A549 (cell line): ENCODE measurements around the gene AP4S1. TPM values are rescaled to one million over a fixed set of nuclear protein-coding genes. Genes with fewer than 3 reads are reported as not detected.

Source experiments
- ATAC-seq, 2 experiments: fragments of 200-7000 bp in 1 of 2; fragments of >200 bp in 1 of 2; cut with Nextera tagmentation in 1 of 2; cut with Tn5 transposase in 1 of 2; 3 replicates each; pipeline versions ENCODE4 v1.8.0 to v1.9.1; 2018 to 2020; ENCODE audit warnings: mild to moderate bottlenecking in 1 of 2, moderate library complexity in 1 of 2
- CTCF ChIA-PET: fragments of 300-600 bp; sonication (Branson Sonifier 250); formaldehyde crosslinking; extraction: SDS; loops from one replicate; lab custom pipeline; 2021; ENCODE audit warnings: antibody characterized with exemption, inconsistent platforms; lab: Yijun Ruan, JAX
- POLR2A ChIA-PET: fragments of 350-600 bp; formaldehyde crosslinking; extraction: SDS; loops from one replicate; lab custom pipeline; 2021; ENCODE audit warnings: antibody characterized with exemption, inconsistent platforms; lab: Yijun Ruan, JAX
- DNase-seq, 2 experiments: peaks; one replicate each; pipeline versions ENCODE4 v3.0.0 to v3.0.0-alpha.2; 2011 to 2016; ENCODE audit warnings: low read depth in 1 of 2, low spot score in 1 of 2
- FAIRE-seq: peaks from 2 replicates; lab custom pipeline; 2011; peaks lifted over from hg19 to GRCh38; lab: Jason Lieb, UNC
- H3K27ac ChIP-seq, 2 experiments: fragments of >200 bp; sonication (Bioruptor Twin); formaldehyde crosslinking; 3 replicates each; pipeline ENCODE4 v1.5.1; 2016 to 2017
- H3K4me1 ChIP-seq: fragments of >200 bp; sonication (Bioruptor Twin); formaldehyde crosslinking; 3 replicates; pipeline ENCODE4 v1.6.1; 2016
- H3K4me2 ChIP-seq: fragments of >200 bp; sonication (Bioruptor Twin); formaldehyde crosslinking; 3 replicates; pipeline ENCODE4 v1.6.1; 2016
- H3K4me3 ChIP-seq: fragments of >200 bp; sonication (Bioruptor Twin); formaldehyde crosslinking; 3 replicates; pipeline ENCODE4 v1.5.1; 2016
- H3K9me3 ChIP-seq: fragments of >200 bp; sonication (Bioruptor Twin); formaldehyde crosslinking; 3 replicates; pipeline ENCODE4 v1.6.1; 2016
- CEBPB ChIP-seq, 2 experiments: fragments of >200 bp in 1 of 2; sonication (Bioruptor Twin) in 1 of 2; formaldehyde crosslinking in 1 of 2; IDR thresholded peaks; 2 replicates each; pipeline ENCODE4 v1.6.1; 2012 to 2016
- FOSB ChIP-seq: fragments of 250-450 bp; sonication (Bioruptor Pico); IDR thresholded peaks from 2 replicates; pipeline ENCODE4 v1.5.0; 2020; ENCODE audit warnings: mild to moderate bottlenecking, moderate library complexity
- FOSL2 ChIP-seq, 2 experiments: fragments of 450-650 bp in 1 of 2; fragments of >200 bp in 1 of 2; sonication (Bioruptor Twin) in 1 of 2; formaldehyde crosslinking; IDR thresholded peaks; 2 replicates each; pipeline versions ENCODE4 v1.5.0 to v1.6.1; 2016 to 2020; ENCODE audit warnings: mild to moderate bottlenecking in 1 of 2, moderate library complexity in 1 of 2
- GATA3 ChIP-seq: IDR thresholded peaks from 2 replicates; pipeline ENCODE4 v1.6.1; 2012; ENCODE audit warnings: borderline replicate concordance
- HEYL ChIP-seq: fragments of 250-450 bp; sonication (Bioruptor Pico); IDR thresholded peaks from 2 replicates; pipeline ENCODE4 v1.8.0; 2021; ENCODE audit warnings: mild to moderate bottlenecking, moderate library complexity
- HOXB13 ChIP-seq: fragments of 250-450 bp; sonication (Bioruptor Pico); IDR thresholded peaks from 2 replicates; pipeline ENCODE4 v1.5.0; 2020; ENCODE audit warnings: low read depth, mild to moderate bottlenecking, moderate library complexity
- JUN ChIP-seq, 2 experiments: fragments of >200 bp; sonication (Bioruptor Twin); formaldehyde crosslinking; IDR thresholded peaks; 2 replicates in 1 of 2; 3 replicates in 1 of 2; pipeline ENCODE4 v1.6.1; 2016 to 2017
- PHF8 ChIP-seq: fragments of 200-600 bp; sonication (generic); IDR thresholded peaks from 2 replicates; pipeline ENCODE4 v1.6.1; 2016; ENCODE audit warnings: low read depth, mild to moderate bottlenecking, antibody characterized with exemption, moderate library complexity, borderline replicate concordance
- POLR2A ChIP-seq: IDR thresholded peaks from 2 replicates; pipeline ENCODE4 v1.6.1; 2012; ENCODE audit warnings: mild to moderate bottlenecking, low read length
- RARB ChIP-seq: fragments of 250-450 bp; sonication (Bioruptor Pico); IDR thresholded peaks from 2 replicates; pipeline ENCODE4 v1.8.0; 2021; ENCODE audit warnings: mild to moderate bottlenecking, moderate library complexity
- RNF2 ChIP-seq: fragments of 200-600 bp; sonication (generic); IDR thresholded peaks from 2 replicates; pipeline ENCODE4 v1.6.1; 2016; ENCODE audit warnings: low read depth, mild to moderate bottlenecking, antibody characterized with exemption, moderate library complexity, borderline replicate concordance
- ZFP36 ChIP-seq: fragments of 450-650 bp; IDR thresholded peaks from 2 replicates; pipeline ENCODE4 v1.6.1; 2014; ENCODE audit warnings: borderline replicate concordance; ENCODE audit not compliant: partially characterized antibody
- ZNF302 ChIP-seq: fragments of 250-450 bp; sonication (Bioruptor Pico); IDR thresholded peaks from 2 replicates; pipeline ENCODE4 v1.9.0; 2021; ENCODE audit warnings: inconsistent platforms, mild to moderate bottlenecking, moderate library complexity
- WGBS: methylation state at CpG from one replicate; pipeline ENCODE4 v1.1.6; 2017; ENCODE audit errors: missing lambda C conversion rate; 5-methylcytosine and 5-hydroxymethylcytosine counted together
- polyA plus RNA-seq, 4 experiments: library from polyadenylated mRNA; depleted of rRNA in 3 of 4; stranded (reverse); fragments of >200 nt; fragmentation: RNase III in 1 of 4; extraction: RNeasy Plus Mini Kit Qiagen cat#74134 plus additional on column Dnase treatment in 1 of 4; gene quantifications; 2 replicates in 3 of 4; 3 replicates in 1 of 4; pipeline ENCODE4 v1.2.3, GENCODE V29; 2011 to 2017
- TF ChIP-seq, protein P1 (sequence below): IDR thresholded peaks from 2 replicates; pipeline ENCODE4 v1.6.1; 2012
- TF ChIP-seq, protein P2 (sequence below): fragments of 450-650 bp; IDR thresholded peaks from 2 replicates; pipeline ENCODE4 v1.6.1; 2014; ENCODE audit warnings: antibody characterized with exemption
- TF ChIP-seq, protein P3 (sequence below): IDR thresholded peaks from 2 replicates; pipeline ENCODE4 v1.6.1; 2012
- TF ChIP-seq, protein P4 (sequence below): fragments of >200 bp; sonication (Bioruptor Twin); formaldehyde crosslinking; IDR thresholded peaks from 3 replicates; pipeline ENCODE4 v1.6.1; 2016

Gene AP4S1
- polyA plus RNA-seq, 2 of the 4 experiments (the other 2 are of a cell fraction) = 12.4 to 13.4 TPM

GRCh38 chr14:31024577-31025366 is 677 bp upstream of the AP4S1 start:
- TF ChIP-seq ZNF302 (CRISPR knock-in tag) (no peak), FOSL2 (IDR thresholded peaks at IDR 0.05) (no peak), FOSL2 (CRISPR knock-in tag; IDR thresholded peaks at IDR 0.05) (peak; percentile 68)
- TF ChIP-seq, protein P1, sequence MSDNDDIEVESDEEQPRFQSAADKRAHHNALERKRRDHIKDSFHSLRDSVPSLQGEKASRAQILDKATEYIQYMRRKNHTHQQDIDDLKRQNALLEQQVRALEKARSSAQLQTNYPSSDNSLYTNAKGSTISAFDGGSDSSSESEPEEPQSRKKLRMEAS = no peak
- TF ChIP-seq, protein P2, sequence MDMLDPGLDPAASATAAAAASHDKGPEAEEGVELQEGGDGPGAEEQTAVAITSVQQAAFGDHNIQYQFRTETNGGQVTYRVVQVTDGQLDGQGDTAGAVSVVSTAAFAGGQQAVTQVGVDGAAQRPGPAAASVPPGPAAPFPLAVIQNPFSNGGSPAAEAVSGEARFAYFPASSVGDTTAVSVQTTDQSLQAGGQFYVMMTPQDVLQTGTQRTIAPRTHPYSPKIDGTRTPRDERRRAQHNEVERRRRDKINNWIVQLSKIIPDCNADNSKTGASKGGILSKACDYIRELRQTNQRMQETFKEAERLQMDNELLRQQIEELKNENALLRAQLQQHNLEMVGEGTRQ = no peak
- TF ChIP-seq, all 56 proteins: peak for 1
- no peak for FAIRE-seq
- CTCF ChIA-PET = interaction anchor here (1.0 to 1.6 kb wide), 2 partner anchors 32 to 58 kb away, joined by 3 to 4 read pairs; no protein-coding TSS in a partner anchor
- no peak for ATAC-seq
- Histone ChIP-seq H3K27ac (peak overlapping the region; percentile 99), H3K4me2 (peak overlapping the region; percentile 85), H3K9me3 (no peaks in the 10 kb centered on the region), H3K4me3 (peak overlapping the region; percentile 99), H3K4me1 (peaks cover 40% of the 10 kb centered on the region)
- DNase-seq = no peak
- POLR2A ChIA-PET = interaction anchor here (1.9 kb wide), 1 partner anchor 395 kb away, joined by 10 read pairs; the partner anchor contains the start of gene HEATR5A
- 7% methylated on average over 11 of the region's 11 CpGs for WGBS

DNA sequence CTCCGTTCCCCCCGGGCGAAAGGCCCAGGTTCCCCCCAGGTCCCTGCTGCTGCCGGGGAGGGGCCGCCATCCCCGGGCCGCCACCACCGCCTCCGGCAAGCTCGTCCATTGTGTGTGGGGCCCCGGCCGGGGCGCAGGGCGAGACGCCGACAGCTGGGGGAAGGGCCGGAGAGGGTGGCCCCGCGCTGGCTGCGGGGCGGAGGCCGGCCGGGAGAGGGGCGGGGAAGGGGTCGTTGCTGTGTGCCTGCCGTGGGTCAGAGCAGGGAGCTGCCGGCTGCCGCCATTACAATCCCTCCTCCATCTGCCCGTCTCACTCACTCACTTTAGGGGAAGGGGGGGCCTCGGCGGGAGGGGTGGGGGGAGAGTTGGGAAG is 614 bp downstream of the AP4S1 start, which contains the start of gene STRN3:
Gene STRN3, minus strand, starts transcription at position 303 of the 373 bp plus-strand sequence. Its CDS starts 194 bp downstream, at position 109.
- H3K4me3 ChIP-seq = peak within 1 kb of the TSS; percentile 99
- TF ChIP-seq, protein P3, sequence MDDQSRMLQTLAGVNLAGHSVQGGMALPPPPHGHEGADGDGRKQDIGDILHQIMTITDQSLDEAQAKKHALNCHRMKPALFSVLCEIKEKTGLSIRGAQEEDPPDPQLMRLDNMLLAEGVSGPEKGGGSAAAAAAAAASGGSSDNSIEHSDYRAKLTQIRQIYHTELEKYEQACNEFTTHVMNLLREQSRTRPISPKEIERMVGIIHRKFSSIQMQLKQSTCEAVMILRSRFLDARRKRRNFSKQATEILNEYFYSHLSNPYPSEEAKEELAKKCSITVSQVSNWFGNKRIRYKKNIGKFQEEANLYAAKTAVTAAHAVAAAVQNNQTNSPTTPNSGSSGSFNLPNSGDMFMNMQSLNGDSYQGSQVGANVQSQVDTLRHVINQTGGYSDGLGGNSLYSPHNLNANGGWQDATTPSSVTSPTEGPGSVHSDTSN = no peak
- TF ChIP-seq JUN (IDR thresholded peaks at IDR 0.05) = peak; percentile 63 to 70; a peak in 4 of 5 replicates
- no peak for TF ChIP-seq HEYL (CRISPR knock-in tag)
- TF ChIP-seq CEBPB (IDR thresholded peaks at IDR 0.05) = no peak
- TF ChIP-seq RNF2 = no peak
- no peak for TF ChIP-seq FOSB (CRISPR knock-in tag)
- no peak; the same call in 1 of the 2 replicates for TF ChIP-seq GATA3
- TF ChIP-seq PHF8 = peak; percentile 87
- TF ChIP-seq RARB = no peak
- TF ChIP-seq, protein P4, sequence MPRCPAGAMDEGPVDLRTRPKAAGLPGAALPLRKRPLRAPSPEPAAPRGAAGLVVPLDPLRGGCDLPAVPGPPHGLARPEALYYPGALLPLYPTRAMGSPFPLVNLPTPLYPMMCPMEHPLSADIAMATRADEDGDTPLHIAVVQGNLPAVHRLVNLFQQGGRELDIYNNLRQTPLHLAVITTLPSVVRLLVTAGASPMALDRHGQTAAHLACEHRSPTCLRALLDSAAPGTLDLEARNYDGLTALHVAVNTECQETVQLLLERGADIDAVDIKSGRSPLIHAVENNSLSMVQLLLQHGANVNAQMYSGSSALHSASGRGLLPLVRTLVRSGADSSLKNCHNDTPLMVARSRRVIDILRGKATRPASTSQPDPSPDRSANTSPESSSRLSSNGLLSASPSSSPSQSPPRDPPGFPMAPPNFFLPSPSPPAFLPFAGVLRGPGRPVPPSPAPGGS = peak; percentile 75; the same call in 1 of the 3 replicates
- TF ChIP-seq ZFP36 = no peak
- TF ChIP-seq POLR2A = peak; percentile 59
- TF ChIP-seq HOXB13 = no peak
- peaks cover 47% of the 10 kb centered on the region for H3K4me1 ChIP-seq
- no CpG with 5 or more reads among the region's 31 CpGs for WGBS
- H3K27ac ChIP-seq = peak within 1 kb of the TSS; percentile 99
- ATAC-seq = no peak; a peak in 1 of 6 replicates
- POLR2A ChIA-PET = interaction anchor here (0.6 to 1.9 kb wide), 19 partner anchors 9 to 431 kb away, joined by 3 to 13 read pairs (median 4); partner anchors contain the start of genes DTD2, HEATR5A and HECTD1
- CTCF ChIA-PET = interaction anchor here (0.6 to 2.3 kb wide), 7 partner anchors 13 to 56 kb away, joined by 3 to 9 read pairs (median 4); no protein-coding TSS in a partner anchor
- no peak for DNase-seq
- no peak for FAIRE-seq
- H3K9me3 ChIP-seq = no peaks in the 10 kb centered on the region
- peak within 1 kb of the TSS; percentile 87 for H3K4me2 ChIP-seq
